DMS 273 (cell line): ENCODE data around the gene NDUFA8.

Source experiments
- DNase-seq: peaks from one replicate; lab custom pipeline; 2025; ENCODE audit not compliant: unreplicated experiment; lab: John Stamatoyannopoulos, UW

The NDUFA8 gene

GRCh38 chr9:122186301-122186700, 26.7 kb upstream of the NDUFA8 start:
- peak; percentile 22 for DNase-seq

GRCh38 chr9:122184551-122184950, 25.0 kb upstream of the NDUFA8 start:
- DNase-seq = no peak

- no peak for DNase-seq
These were observed 23.9 kb upstream of the NDUFA8 start for GRCh38 chr9:122183501-122183900.

GRCh38 chr9:122180633-122181032, 21.1 kb upstream of the NDUFA8 start:
- peak; percentile 47 for DNase-seq

- no peak for DNase-seq
These were observed 20.1 kb upstream of the NDUFA8 start for GRCh38 chr9:122179690-122180074.

GRCh38 chr9:122179054-122179689, 19.6 kb upstream of the NDUFA8 start:
- DNase-seq = no peak

- no peak for DNase-seq
These were observed 17.3 kb upstream of the NDUFA8 start for GRCh38 chr9:122176916-122177315.

- DNase-seq = no peak
These were observed 14.1 kb upstream of the NDUFA8 start for GRCh38 chr9:122173670-122174069.

GRCh38 chr9:122172131-122172530, 12.6 kb upstream of the NDUFA8 start:
- no peak for DNase-seq

- no peak for DNase-seq
These were observed 8.8 kb upstream of the NDUFA8 start for GRCh38 chr9:122168356-122168755.

- no peak for DNase-seq
These were observed 4.7 kb upstream of the NDUFA8 start for GRCh38 chr9:122164286-122164685.

GRCh38 chr9:122162415-122162814, 2.8 kb upstream of the NDUFA8 start:
- no peak for DNase-seq

GRCh38 chr9:122159925-122160246, 307 bp upstream of the NDUFA8 start:
- DNase-seq = no peak

- DNase-seq = peak; percentile 69
These were observed 1.4 kb downstream of the NDUFA8 start for GRCh38 chr9:122158202-122158601.

- no peak for DNase-seq
These were observed 3.8 kb downstream of the NDUFA8 start for GRCh38 chr9:122155796-122156195.

- DNase-seq = no peak
These were observed 8.2 kb downstream of the NDUFA8 start for GRCh38 chr9:122151267-122151828.

- DNase-seq = no peak
These were observed 14.1 kb downstream of the NDUFA8 start for GRCh38 chr9:122145592-122145863.

- no peak for DNase-seq
These were observed 14.6 kb downstream of the NDUFA8 start for GRCh38 chr9:122144836-122145591.

GRCh38 chr9:122143876-122144405, 15.6 kb downstream of the NDUFA8 start:
- no peak for DNase-seq

- no peak for DNase-seq
These were observed 16.3 kb downstream of the NDUFA8 start for GRCh38 chr9:122143296-122143695.

GRCh38 chr9:122141671-122142070, 17.9 kb downstream of the NDUFA8 start:
- DNase-seq = no peak

GRCh38 chr9:122140368-122141193, 19.0 kb downstream of the NDUFA8 start:
- DNase-seq = no peak
